HG03571 (cell line): ENCODE results near the gene HRH1.
"Not testable (repeated sequence)": the region's sequence is repeated elsewhere in the genome, so short reads cannot be mapped to it uniquely, and the experiment has no call there.

Experiments used
- ATAC-seq: cut with Tn5 transposase; IDR thresholded peaks from one replicate; pipeline ENCODE4 v1.9.1; 2021; ENCODE audit not compliant: unreplicated experiment

Gene HRH1

DNA sequence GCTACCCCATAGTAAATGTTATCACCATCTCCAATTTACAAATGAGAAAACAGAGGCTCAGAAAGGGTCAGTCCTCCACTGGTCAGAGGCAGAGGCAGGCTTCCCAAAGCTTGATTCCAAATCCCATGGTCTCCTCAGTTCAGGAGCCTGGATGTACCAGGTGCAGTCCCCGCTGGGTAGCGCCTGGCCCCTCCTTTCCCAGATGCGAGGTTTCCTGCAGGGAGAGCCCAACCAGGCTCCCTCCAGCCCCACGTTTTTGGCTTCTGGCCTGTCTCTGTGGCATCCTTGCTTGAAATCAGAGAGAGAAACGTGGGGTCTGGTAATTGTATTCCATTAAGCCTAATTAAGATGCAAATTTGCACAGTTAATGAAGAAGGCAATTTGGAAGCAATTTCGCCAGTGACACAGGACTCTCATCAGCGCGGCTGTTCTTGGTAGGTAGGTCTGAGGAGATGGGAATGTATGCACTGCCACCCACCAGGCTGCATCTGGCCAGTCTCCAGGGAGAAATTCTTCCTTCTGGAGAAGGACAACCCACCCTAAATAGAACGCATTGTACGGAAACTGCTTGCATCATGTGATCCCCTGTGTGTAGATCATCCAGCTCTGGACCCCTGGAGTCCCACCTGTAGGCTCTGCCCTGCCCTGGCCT lies 50.5 kb downstream of the HRH1 start:
- no peak for ATAC-seq

DNA sequence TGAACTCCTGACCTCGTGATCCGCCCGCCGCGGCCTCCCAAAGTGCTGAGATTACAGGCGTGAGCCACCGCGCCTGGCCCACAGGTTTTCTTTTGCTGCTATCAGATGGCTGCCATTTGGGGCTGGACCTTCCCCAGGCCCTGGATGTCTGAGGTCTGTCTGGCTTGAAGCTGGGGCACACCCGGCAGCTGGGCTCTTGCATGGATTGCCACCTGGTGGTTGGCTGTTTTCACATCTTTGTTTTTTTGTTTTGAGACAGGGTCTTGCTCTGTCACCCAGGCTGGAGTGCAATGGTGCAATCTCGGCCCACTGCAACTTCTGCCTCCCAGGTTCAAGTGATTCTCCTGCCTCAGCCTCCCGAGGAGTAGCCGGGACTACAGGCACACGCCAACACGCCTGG lies 51.6 kb downstream of the HRH1 start:
- not testable (repeated sequence) for ATAC-seq

DNA sequence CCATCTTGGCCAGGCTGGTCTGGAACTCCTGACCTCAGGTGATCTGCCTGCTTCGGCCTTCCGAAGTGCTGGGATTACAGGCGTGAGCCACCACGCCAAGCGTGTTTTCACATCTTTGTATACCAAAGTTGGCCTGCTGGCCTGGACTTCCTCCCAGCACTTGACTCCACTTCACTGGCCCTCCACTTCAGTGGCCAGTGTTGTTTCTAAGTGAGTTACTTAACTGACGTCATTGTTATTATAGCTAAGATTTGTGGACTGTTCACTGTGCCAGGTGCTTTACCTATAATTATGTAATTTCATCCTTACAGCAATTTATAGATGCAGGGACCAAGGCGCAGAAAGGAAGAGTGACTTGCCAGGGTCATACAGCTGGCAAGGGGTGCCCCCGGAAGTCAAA lies 52.0 kb downstream of the HRH1 start:
- no peak for ATAC-seq

DNA sequence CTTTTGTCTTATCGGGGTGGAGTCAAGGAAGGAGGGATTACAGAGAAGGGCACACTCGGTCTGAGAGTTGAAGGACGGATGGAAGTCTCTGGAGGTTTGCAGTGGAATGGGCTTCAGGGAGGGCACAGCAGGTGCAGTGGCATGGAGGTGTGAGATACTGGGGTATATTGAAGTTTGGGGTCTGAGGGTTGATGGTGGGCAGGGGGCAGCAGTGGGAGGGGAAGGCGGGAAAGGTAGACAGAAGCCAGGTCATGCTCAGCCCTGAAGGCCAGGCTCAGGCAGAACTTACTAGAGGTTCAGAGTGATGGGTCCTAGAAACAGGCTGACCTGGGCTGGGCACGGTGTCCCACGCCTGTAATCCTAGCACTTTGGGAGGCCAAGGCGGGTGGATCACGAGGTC lies 52.7 kb downstream of the HRH1 start:
- no peak for ATAC-seq

DNA sequence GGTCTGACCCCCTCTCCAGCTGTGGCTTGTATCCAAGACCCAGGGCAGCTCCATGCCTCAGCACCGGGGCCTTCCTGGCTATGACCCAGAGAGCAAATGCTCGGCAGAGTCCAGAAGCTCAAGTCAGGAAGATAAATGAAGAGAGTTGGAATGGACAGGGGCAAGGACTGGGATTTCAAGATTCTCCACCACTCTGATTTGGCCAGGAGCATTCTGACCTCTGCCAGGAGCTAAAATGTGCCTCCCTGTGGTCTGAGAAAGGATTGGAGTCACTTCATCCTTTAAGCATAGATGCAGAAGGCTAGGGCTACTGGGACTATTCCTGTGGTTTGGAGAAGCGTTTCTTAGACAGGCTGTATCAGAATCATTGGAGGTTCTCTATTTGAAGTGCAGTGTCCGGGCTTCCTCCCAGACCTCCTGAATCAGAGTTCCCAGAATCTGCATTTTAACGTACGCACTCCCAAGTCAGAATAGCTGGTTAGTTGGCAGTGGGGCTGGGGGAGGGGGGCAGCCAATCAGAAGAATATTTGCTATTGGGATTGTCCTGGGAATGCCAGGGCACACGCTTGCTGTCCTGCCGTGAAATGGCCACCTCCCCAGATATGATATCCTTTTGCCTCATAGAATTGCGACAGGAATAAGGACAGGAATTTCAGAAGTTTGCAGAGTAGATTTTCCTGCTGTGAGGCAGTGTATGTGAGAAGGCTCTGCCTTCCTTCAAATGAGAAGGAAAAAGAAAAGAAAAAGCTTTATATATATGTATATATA lies 57.4 kb downstream of the HRH1 start:
- no peak for ATAC-seq

DNA sequence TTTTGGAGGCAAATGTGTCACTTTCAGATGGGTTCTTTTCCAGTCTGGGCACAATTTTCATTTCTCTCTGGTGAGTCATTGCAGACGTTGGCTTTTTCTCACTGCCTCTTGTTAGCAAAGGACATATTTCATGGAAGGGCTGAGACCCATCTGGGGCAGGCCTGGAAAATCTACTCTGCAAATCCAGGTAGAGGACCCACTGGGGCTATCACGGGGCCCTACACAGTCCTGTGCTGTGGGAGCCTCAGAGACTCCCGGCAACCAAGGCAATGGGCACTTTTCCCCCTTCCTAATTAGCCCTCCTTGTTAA lies 58.0 kb downstream of the HRH1 start:
- no peak for ATAC-seq

DNA sequence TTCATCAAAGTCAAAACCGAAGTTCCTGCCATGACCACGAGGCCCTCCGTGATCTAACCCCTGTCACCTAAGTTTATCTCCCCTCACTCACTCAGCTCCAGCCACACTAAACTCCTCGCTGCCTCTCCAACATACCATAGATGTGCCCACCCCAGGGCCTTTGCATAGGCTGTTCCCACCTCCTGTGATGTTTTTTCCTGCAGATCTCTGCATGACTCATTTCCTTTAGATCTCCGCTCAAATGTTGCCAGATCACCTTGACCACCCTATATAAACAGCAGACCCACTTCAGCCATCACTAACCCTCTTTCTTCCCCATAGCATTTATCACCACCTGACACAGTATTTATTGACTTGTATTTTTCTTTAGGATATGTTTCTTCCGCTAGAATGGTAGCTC lies 58.5 kb downstream of the HRH1 start:
- no peak for ATAC-seq

DNA sequence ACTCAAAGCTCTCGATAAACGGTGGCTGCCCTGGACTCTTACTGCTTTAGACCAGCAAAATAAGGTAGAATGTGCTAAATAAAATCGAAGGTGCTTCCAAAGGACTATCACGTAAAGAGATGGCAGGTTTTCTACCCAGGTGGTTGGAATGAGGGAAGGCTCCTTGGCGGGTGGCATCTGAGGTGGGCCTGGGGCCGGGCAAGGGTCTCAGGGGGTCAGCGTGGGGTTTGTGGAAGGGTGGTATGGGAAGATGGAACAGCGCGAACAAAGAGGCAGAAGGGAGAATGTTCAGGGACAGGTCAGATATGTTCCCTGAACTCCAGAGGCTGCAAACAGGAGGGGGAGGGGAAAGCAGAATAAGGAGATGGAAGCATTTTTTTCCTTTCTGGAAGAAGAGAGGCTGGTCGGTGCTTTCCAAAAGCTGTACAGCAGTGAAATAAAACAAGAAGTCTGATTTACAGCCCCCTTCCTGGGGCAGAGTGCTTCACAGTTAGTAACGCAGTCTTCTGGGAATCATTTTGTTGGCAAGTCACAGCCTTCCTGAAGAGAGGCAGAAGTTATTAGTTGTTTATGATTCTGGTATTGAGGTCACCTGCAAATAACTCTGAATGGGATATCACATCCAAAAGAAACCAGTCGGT lies 59.6 kb downstream of the HRH1 start:
- ATAC-seq = no peak

DNA sequence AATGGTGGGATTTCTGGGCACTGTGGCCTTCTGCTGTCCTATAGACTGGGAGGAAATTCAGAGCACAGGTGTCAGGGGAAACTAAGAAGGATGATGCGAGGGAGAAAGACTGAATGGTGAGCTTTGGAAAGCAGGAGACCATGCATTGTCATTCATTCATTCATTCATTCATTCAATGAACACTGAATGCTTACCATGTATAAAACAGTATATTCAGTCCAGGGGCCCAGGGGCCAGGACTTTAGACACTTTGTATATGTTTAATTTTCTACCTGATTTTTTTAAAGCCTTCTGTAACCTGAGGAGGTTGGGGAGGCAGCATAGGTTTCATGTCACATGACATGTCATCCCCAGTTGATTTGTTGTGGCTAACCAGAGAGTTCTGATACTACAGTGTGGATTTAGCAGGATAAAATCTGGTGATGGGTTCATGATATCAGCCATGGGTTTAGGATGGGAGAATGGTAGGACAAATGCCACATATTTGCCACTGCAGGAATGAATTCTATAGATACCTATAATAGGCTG lies 60.2 kb downstream of the HRH1 start:
- no peak for ATAC-seq

DNA sequence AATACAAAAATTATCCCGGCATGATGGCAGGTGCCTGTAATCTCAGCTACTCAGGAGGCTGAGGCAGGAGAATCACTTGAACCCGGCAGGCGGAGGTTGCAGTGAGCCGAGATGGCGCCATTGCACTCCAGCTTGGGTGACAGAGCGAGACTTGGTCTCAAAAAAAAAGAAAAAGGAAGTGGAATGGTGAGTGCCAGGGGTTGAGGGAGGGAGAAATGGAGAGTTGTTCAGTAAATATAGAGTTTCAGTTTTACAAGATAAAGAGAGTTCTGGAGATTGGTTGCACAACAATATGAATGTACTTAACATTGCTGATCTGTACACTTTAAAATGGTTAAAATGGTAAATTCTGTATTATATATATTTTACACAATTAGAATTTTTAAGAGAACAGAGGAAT lies 63.1 kb downstream of the HRH1 start:
- ATAC-seq = not testable (repeated sequence)

DNA sequence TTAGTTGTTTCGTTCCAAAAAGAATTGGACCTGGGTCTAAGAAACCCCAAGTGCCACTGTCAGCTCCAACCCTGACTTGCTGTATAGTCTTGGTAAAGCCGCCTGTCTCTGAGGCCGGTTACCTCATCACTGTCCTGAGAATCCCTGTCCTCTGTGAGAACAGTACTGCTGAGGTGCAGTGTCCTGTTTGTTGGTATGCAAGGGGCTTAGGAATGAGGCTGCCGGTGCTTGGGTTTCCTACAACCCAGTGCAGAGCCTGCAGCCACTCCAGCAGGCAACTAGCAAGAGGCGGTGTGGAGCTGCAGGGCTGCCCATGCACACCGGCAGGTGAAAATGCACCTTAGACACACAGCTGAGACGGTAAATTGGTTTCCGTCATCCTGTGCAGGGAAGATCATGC lies 65.9 kb downstream of the HRH1 start:
- ATAC-seq = no peak

DNA sequence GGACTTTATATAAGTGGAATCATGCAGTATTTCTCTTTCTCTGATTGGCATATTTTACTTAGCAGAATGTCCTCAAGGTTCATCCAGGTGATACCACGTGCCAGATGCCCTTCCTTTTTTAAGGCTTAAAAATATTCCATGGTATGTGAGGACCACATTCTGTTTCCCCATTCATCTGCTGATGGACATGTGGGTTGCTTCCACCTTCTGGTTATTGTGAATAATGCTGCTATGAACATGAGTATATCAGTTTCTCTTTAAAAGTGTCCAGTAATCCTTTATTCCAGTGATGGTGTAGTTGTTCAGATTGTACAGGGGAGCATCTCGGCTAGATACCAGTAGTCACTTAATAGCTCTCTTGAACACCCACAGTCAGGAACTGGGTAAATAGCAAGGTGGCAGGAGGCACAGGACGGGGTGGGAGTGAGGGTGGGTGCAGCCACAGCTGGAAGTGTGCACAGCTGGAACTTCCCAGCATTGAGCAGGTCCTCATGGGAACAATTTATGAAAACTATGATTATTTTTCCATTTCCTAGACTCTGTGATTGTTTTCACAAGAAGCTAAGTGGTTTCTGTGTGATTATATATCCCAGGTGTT lies 67.6 kb downstream of the HRH1 start:
- ATAC-seq = no peak

DNA sequence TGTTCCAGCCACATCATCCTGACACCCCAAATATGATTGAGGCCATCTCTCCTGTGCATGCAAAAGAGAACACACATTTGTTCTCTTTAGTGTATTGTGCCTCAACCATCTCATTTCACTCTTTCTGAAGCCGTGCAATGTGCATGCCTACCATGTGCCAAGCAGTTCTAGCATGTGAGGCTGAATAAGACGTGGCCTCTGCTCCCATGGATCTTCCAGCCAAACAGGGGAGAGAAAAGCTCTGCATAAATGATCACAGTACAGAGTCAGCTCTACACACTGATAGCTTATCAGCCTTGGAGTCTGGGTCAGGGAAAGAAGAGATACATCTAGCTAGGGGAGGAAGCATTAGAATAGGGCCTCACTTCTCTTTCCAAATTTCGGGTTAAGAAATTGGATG lies 69.7 kb downstream of the HRH1 start:
- ATAC-seq = no peak

DNA sequence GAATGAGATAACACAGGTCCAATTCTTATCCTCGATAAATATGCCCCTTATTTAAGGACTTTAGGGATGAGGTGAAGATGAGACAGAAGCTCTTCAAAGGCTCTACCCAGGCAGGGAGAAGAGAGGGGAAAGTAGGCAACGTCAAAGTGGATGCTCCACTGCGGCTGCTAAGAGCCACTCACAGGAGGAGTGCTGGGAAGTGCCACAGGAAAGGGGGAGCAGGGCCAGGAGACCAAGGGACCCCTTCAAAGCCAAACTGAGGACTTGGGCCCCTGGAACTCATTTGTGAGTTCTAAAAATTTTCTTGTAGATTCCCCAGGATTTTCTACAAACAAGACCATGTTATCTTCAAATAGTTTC lies 70.6 kb downstream of the HRH1 start:
- ATAC-seq = no peak

DNA sequence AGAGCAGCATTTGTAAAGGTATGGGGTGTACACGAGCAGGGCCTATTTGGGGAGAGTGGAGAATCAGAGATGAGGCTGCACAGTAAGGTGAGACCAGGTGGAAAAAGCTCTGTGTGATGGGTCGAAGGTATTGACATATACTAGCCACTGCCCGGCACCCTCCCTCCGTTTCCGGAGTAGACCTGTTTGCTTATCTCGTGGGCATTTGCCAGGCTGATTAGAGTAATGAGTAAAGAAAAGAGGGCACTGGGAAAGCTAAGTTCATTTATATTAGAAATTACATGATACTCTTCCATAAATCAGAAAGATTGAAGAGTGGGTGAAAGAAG lies 71.7 kb downstream of the HRH1 start:
- ATAC-seq = no peak

DNA sequence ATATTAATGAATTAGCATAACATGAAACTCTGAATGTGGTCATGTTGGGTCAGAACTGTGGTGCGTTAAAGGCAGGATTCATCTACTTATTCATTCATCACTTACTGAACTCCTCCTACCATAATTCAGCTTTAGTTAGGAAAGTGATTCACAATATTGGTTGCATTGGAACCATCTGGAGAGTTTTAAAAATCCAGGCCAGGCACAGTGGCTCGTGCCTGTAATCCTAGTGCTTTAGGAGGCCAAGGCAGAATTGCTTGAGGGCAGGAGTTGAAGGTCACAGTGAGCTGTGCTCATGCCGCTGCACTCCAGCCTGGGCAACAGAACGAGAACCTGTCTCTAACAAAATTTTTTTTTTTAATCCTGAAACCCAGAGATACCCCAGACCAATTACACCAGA lies 73.7 kb downstream of the HRH1 start:
- no peak for ATAC-seq

DNA sequence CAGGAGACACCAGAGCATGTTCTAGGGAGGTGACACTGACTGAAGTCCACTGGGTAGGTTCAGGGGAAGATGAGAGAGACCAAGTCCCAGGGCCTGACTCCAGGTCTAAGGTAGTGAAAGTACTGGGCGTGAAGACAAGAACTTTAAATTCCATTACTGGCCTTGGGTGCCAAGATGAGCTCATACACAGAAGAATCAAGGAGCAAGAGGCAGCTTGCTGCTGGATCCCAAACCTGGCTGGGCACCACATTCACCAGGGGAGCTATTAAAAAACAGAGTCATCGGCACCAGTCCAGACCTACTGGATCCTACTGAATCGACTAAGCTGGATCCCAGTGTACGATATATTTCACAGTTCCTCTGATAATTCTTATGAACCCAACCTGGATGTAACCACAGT lies 75.8 kb downstream of the HRH1 start:
- no peak for ATAC-seq

DNA sequence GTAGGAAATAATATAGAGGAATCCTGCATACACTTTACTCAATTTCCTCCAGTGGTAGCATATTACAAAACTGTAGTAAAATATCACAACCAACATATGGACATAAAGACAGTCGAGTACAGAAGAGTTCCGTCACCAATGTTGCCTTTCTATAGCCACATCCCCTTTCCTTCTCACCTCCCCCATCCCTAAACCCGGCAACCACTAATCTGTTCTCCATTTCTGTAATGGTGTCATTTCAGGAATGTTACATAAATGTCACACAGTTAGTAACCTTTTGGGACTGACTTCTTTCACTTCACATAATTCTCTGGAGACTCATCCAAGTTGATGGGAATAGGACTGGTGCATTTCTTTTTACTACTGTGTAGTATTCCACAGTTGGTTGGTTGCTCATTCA lies 76.5 kb downstream of the HRH1 start:
- no peak for ATAC-seq

DNA sequence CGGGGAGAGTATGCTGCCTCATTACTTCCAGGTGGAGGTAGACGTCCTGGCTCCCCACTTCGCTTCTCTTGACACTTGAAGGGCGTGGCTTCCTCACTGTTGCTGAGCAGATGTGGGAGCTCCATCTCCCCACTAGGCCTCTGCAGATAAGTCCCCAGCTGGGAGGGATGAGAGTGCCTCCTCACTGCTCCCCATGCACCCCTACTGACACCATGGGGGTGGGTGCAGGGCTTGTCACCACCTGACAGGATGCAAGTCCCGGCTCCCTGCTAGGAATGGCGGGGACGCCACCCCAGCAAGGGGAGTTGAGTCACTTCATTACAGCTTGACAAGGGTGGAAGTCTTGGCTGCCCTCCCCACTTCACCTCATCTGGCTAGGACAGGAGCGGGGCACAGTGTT lies 81.1 kb downstream of the HRH1 start:
- ATAC-seq = no peak

DNA sequence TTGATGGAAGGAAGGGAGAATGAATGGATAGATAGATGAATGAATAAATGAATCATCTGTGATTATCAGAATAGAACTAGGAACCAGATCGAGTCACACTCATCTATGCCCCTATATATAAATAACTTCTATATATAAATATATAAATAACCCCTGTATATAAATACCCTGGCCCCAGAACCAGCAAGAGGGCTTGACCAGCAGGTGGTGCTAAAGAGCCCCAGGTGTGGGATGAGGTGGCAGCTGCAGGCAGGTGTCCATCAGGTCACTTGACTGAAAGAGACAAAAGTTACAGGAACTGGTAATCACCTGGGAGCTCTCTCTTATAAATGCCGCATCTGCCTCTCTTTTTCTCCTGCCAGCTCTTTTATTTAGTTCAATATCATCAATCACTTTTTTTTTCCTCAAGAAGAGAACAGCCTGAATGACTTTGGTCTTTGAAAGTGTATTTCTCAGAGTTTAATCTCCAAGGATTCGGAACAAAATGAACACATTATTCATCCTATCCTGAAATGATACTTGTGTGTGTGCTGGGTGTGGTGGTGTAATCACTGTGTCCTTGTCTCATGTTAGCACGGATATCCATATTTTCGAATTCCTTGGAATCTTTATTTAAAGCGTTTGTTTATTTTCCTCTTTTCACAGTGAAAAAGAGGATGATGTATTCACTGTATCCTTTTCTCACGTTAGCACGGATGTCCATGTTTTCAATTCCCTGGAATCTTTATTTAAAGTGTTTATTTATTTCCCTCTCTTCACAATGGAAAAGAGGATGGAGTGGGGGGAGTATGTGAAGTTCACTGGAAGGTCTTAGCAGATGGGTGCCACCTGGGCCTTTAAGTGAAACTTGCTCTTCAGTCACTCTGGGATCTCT lies 82.5 kb downstream of the HRH1 start:
- no peak for ATAC-seq

DNA sequence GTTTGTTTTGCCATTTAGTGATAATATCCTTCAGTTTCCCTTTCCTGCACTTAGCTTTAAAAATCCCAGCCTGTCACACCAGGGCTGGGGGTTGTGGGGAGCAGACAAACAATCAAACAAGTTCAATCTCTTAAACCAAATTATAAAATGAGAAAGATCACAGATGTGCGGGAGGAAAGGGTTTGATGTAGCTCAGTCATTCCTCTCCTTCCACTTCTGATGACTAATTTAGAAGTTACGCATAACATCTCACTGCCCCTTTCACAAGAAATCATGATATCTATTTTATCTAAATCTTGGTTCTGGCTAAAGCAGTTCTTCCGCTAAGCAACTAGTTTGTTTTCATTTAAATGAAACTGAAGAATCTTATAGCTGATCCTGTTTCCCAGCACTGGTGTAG lies 83.8 kb downstream of the HRH1 start:
- ATAC-seq = no peak
